MM.1S (cell line): ENCODE measurements around the gene WDR89.

ENCODE experiments used
- DNase-seq: peaks from one replicate; pipeline ENCODE4 v3.0.0-alpha.2; 2015
- H2AFZ ChIP-seq: fragments of 300-600 bp; sonication (generic); 2 replicates; pipeline ENCODE4 v1.6.0; 2016; ENCODE audit warnings: antibody characterized with exemption, low read length
- H3F3A ChIP-seq: fragments of 300-600 bp; sonication (generic); 2 replicates; pipeline ENCODE4 v1.6.1; 2016; ENCODE audit warnings: mild to moderate bottlenecking, antibody characterized with exemption, low read length, moderate library complexity, mixed read lengths; ENCODE audit not compliant: insufficient read depth
- H3K27ac ChIP-seq: fragments of 300-600 bp; sonication (generic); 2 replicates; pipeline ENCODE4 v1.5.1; 2016; ENCODE audit warnings: mild to moderate bottlenecking, low read length
- H3K27me3 ChIP-seq: fragments of 300-600 bp; sonication (generic); replicated peaks from 2 replicates; pipeline ENCODE4 v1.6.0; 2016; ENCODE audit warnings: low read length; ENCODE audit not compliant: insufficient read depth
- H3K36me3 ChIP-seq: fragments of 300-600 bp; sonication (generic); replicated peaks from 2 replicates; pipeline ENCODE4 v1.6.1; 2016; ENCODE audit warnings: mild to moderate bottlenecking, low read length, mixed read lengths; ENCODE audit not compliant: insufficient read depth
- H3K4me1 ChIP-seq: fragments of 300-600 bp; sonication (generic); 2 replicates; pipeline ENCODE4 v1.6.1; 2016; ENCODE audit warnings: low read length, mixed read lengths
- H3K4me2 ChIP-seq: fragments of 300-600 bp; sonication (generic); 2 replicates; pipeline ENCODE4 v1.6.0; 2016; ENCODE audit warnings: low read depth, low read length
- H3K4me3 ChIP-seq: fragments of 300-600 bp; sonication (generic); 2 replicates; pipeline ENCODE4 v1.5.1; 2016; ENCODE audit warnings: low read length, mixed read lengths
- H3K79me2 ChIP-seq: fragments of 300-600 bp; sonication (generic); 2 replicates; pipeline ENCODE4 v1.6.1; 2016; ENCODE audit warnings: mixed run types, low read length, mixed read lengths
- H3K9ac ChIP-seq: fragments of 300-600 bp; sonication (generic); 2 replicates; pipeline ENCODE4 v1.6.1; 2016; ENCODE audit warnings: low read length, mixed read lengths
- H3K9me2 ChIP-seq: fragments of 300-600 bp; sonication (generic); replicated peaks from 2 replicates; pipeline ENCODE4 v1.6.1; 2016; ENCODE audit warnings: mild to moderate bottlenecking, low read length, mixed read lengths; ENCODE audit not compliant: insufficient read depth
- H3K9me3 ChIP-seq: fragments of 300-600 bp; sonication (generic); replicated peaks from 2 replicates; pipeline ENCODE4 v1.6.1; 2016; ENCODE audit warnings: mild to moderate bottlenecking, low read length, mixed read lengths; ENCODE audit not compliant: insufficient read depth
- H4K20me1 ChIP-seq: fragments of 300-600 bp; sonication (generic); 2 replicates; pipeline ENCODE4 v1.6.1; 2016; ENCODE audit warnings: mild to moderate bottlenecking, low read length, moderate library complexity, mixed read lengths; ENCODE audit not compliant: insufficient read depth
- CTCF ChIP-seq: fragments of 300-600 bp; sonication (generic); IDR thresholded peaks from 2 replicates; pipeline ENCODE4 v1.5.1; 2016; ENCODE audit warnings: antibody characterized with exemption, low read length, mixed read lengths
- EZH2 ChIP-seq: fragments of 300-600 bp; sonication (generic); optimal IDR thresholded peaks from 2 replicates; pipeline ENCODE3; 2017; ENCODE audit warnings: low read depth, mild to moderate bottlenecking, antibody characterized with exemption, low read length, mixed read lengths
- EZH2phosphoT487 ChIP-seq: fragments of 300-600 bp; sonication (generic); IDR thresholded peaks from 2 replicates; pipeline ENCODE4 v1.6.1; 2018; ENCODE audit warnings: antibody characterized with exemption, low read length

Gene WDR89

GRCh38 chr14:63563370-63564026, 78.2 kb downstream of the WDR89 start:
- H3F3A ChIP-seq: no peaks in the 10 kb centered on the region
- no peak overlapping the region for H3K4me3 ChIP-seq
- H3K4me1 ChIP-seq: no peaks in the 10 kb centered on the region
- H3K36me3 ChIP-seq: no peaks in the 10 kb centered on the region
- H3K4me2 ChIP-seq: no peak overlapping the region
- H3K27me3 ChIP-seq: no peaks in the 10 kb centered on the region
- no peak overlapping the region for H2AFZ ChIP-seq
- no peaks in the 10 kb centered on the region for H3K9me2 ChIP-seq
- H3K27ac ChIP-seq: no peak overlapping the region
- DNase-seq: no peak
- H3K9ac ChIP-seq: no peak overlapping the region
- H4K20me1 ChIP-seq: no peaks in the 10 kb centered on the region
- H3K79me2 ChIP-seq: no peaks in the 10 kb centered on the region
- H3K9me3 ChIP-seq: no peaks in the 10 kb centered on the region
- no peak for TF ChIP-seq EZH2phosphoT487
- TF ChIP-seq EZH2: no peak
- no peak for TF ChIP-seq CTCF

DNA sequence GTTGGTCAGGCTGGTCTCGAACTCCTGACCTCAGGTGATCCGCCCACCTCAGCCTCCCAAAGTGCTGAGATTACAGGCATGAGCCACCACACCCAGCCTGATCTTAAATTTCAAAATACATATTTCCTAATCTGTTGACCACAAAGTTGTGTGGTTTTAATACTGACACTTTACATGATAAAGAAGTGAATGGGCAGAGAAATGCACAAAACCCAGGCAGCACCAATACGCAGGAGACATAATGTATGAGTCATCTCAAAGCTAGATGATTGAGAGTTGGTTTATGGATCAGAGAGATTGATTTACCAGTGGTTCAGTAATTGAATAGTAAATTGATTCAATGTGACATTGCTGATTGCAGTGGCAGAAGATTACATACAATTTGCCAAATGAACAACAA, 79.3 kb downstream of the WDR89 start:
- Histone ChIP-seq H3K36me3 (no peaks in the 10 kb centered on the region), H3K9me2 (no peaks in the 10 kb centered on the region), H3K4me1 (no peaks in the 10 kb centered on the region), H3K9ac (no peak overlapping the region), H2AFZ (no peak overlapping the region), H3K4me3 (no peak overlapping the region), H3K27ac (no peak overlapping the region), H3F3A (no peaks in the 10 kb centered on the region), H3K4me2 (no peak overlapping the region), H4K20me1 (no peaks in the 10 kb centered on the region), H3K79me2 (no peaks in the 10 kb centered on the region), H3K27me3 (no peaks in the 10 kb centered on the region), H3K9me3 (no peaks in the 10 kb centered on the region)
- DNase-seq: no peak
- TF ChIP-seq EZH2 (no peak), EZH2phosphoT487 (no peak), CTCF (no peak)

DNA sequence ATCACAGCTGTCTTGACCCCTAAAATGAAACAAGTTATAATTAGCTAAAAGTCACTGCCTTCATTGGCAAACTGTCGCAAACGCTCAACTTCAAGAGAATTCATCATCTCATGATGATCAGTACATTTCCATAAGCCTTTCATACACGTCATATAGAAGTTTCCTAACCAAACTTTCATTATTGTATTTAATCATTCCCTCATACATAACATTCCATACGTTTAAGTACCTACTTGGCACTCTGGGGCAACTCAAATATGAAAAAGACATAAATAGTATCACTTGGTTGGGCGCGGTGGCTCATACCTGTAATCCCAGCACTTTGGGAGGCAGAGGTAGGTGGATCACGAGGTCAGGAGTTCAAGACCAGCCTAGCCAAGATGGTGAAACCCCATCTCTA, 86.1 kb downstream of the WDR89 start:
- Histone ChIP-seq H2AFZ (no peak overlapping the region), H3K9me2 (no peaks in the 10 kb centered on the region), H3K27me3 (no peaks in the 10 kb centered on the region), H3K4me3 (no peak overlapping the region), H3K79me2 (no peaks in the 10 kb centered on the region), H4K20me1 (no peaks in the 10 kb centered on the region), H3K4me2 (no peak overlapping the region), H3K27ac (no peak overlapping the region), H3F3A (no peaks in the 10 kb centered on the region), H3K4me1 (no peaks in the 10 kb centered on the region), H3K9ac (no peak overlapping the region), H3K36me3 (no peaks in the 10 kb centered on the region), H3K9me3 (no peaks in the 10 kb centered on the region)
- DNase-seq: no peak
- no peak for TF ChIP-seq EZH2phosphoT487
- no peak for TF ChIP-seq EZH2
- TF ChIP-seq CTCF: no peak
